Transverse colon (tissue), 4 donors: ENCODE measurements around the gene BAZ1A. TPM values are rescaled to one million over a fixed set of nuclear protein-coding genes. Genes with fewer than 3 reads are reported as not detected.

Experiments
- DNase-seq: peaks from one replicate; pipeline ENCODE4 v3.0.0-alpha.2; 2019
- H3K27ac ChIP-seq, 4 donors: fragments of 200-600 bp; sonication (generic); 2 replicates each; pipeline ENCODE4 v1.5.1; 2016 to 2018; ENCODE audit warnings: inconsistent platforms in 4 of 4
- H3K27me3 ChIP-seq: fragments of 200-600 bp; sonication (generic); 2 replicates; pipeline ENCODE4 v1.5.1; 2017; ENCODE audit warnings: inconsistent platforms
- H3K36me3 ChIP-seq, 4 donors: fragments of 200-600 bp; sonication (generic); 2 replicates each; pipeline ENCODE4 v1.5.1; 2017 to 2019; ENCODE audit warnings: inconsistent platforms in 4 of 4
- H3K4me1 ChIP-seq, 4 donors: fragments of 200-600 bp; sonication (generic); 2 replicates each; pipeline ENCODE4 v1.5.1; 2017 to 2020; ENCODE audit warnings: inconsistent platforms in 4 of 4
- H3K4me3 ChIP-seq, 4 donors: fragments of 200-600 bp; sonication (generic); 1 replicate in 1 of 4; 2 replicates in 3 of 4; pipeline versions ENCODE4 v1.5.1 to v1.6.1; 2017 to 2019; ENCODE audit warnings: inconsistent platforms in 4 of 4
- H3K9me3 ChIP-seq, 2 donors: fragments of 200-600 bp; sonication (generic); 2 replicates each; pipeline ENCODE4 v1.5.1; 2017 to 2019; ENCODE audit warnings: inconsistent platforms in 2 of 2
- CTCF ChIP-seq, 5 experiments: fragments of 200-600 bp in 3 of 5; fragments of 450-650 bp in 2 of 5; sonication (generic) in 3 of 5; IDR thresholded peaks; 1 replicate in 2 of 5; 2 replicates in 3 of 5; pipeline ENCODE4 v1.5.1; 2016 to 2017; ENCODE audit warnings: antibody characterized with exemption in 5 of 5, inconsistent platforms in 3 of 5, mild to moderate bottlenecking in 2 of 5, moderate library complexity in 1 of 5
- EP300 ChIP-seq: sonication (generic); formaldehyde crosslinking; IDR thresholded peaks from one replicate; pipeline ENCODE4 v1.6.1; 2017; ENCODE audit warnings: antibody characterized with exemption, low read depth
- POLR2A ChIP-seq: fragments of 450-650 bp; IDR thresholded peaks from one replicate; pipeline ENCODE4 v1.6.1; 2016; ENCODE audit warnings: antibody characterized with exemption, mild to moderate bottlenecking, moderate library complexity
- POLR2AphosphoS5 ChIP-seq, 3 donors: sonication (generic); formaldehyde crosslinking; IDR thresholded peaks; one replicate each; pipeline ENCODE4 v1.6.1; 2016; ENCODE audit warnings: antibody characterized with exemption in 3 of 3
- WGBS, 2 donors: methylation state at CpG; one replicate each; pipeline ENCODE4 v1.1.5; 2018; ENCODE audit warnings: low coverage in 1 of 2; 5-methylcytosine and 5-hydroxymethylcytosine counted together
- in situ Hi-C, 4 donors: fragments of 200-750 bp; cut with MboI; loops; one replicate each; pipeline versions ENCODE4 v1.15.0 to v1.15.1; 2017; ENCODE audit warnings: low sequenced_read_pairs in 3 of 4, low pct_ligation_motif_present in 1 of 4, low pct_unique_long_range_greater_than_20kb in 1 of 4
- intact Hi-C: fragments of 100-400 bp; cut with DNase I; formaldehyde crosslinking; loops from one replicate; pipeline ENCODE4 v1.15.1; 2023; ENCODE audit warnings: low total_unique reads
- total RNA-seq, 4 donors: library from RNA; depleted of rRNA; stranded (reverse); fragments of >200 nt; gene quantifications; one replicate each; pipeline ENCODE4 v1.1.0, GENCODE V29; 2016

BAZ1A gene
- total RNA-seq, 4 donors from 2014 or later = 25.8 to 48.1 (median 41.0) TPM

- WGBS, 2 donors = 14 to 57% methylated on average over 1 of the region's 1 CpG
These were observed 80.2 kb downstream of the BAZ1A start for GRCh38 chr14:34794941-34795340.

GRCh38 chr14:34794217-34794616, 80.9 kb downstream of the BAZ1A start:
- in situ Hi-C loops = no loop called here
- 72 to 100% methylated on average over 1 to 2 of the region's 2 CpGs for WGBS, 2 donors
- no peak for DNase-seq
- H3K27me3 ChIP-seq = no peaks in the 10 kb centered on the region
- no peak overlapping the region for H3K27ac ChIP-seq
- no peak overlapping the region for H3K4me3 ChIP-seq
- intact Hi-C loops = no loop called here
- H3K36me3 ChIP-seq = peaks cover 0 to 53% (median 4%) of the 10 kb centered on the region in 4 donors
- H3K4me1 ChIP-seq = no peaks in the 10 kb centered on the region
- no peak for TF ChIP-seq POLR2A
- TF ChIP-seq POLR2AphosphoS5 (IDR thresholded peaks at IDR 0.05) = no peak
- H3K9me3 ChIP-seq = no peaks in the 10 kb centered on the region

More at GRCh38 chr14:34794941-34795340, 80.2 kb downstream of the BAZ1A start:
- Histone ChIP-seq H3K9me3 (no peaks in the 10 kb centered on the region), H3K36me3 (peaks cover 0 to 61% (median 6%) of the 10 kb centered on the region in 4 donors), H3K4me3 (no peak overlapping the region), H3K4me1 (no peaks in the 10 kb centered on the region), H3K27me3 (no peaks in the 10 kb centered on the region), H3K27ac (no peak overlapping the region)
- TF ChIP-seq CTCF (IDR thresholded peaks at IDR 0.05) = no peak
- no peak for TF ChIP-seq POLR2AphosphoS5 (IDR thresholded peaks at IDR 0.05)
- no peak for TF ChIP-seq EP300
- no peak for TF ChIP-seq POLR2A
- intact Hi-C loops (no loop called here), in situ Hi-C loops (no loop called here)
- DNase-seq = no peak

GRCh38 chr14:34792598-34792997, 82.6 kb downstream of the BAZ1A start:
- H3K4me3 ChIP-seq = no peak overlapping the region
- in situ Hi-C loops (no loop called here), intact Hi-C loops (no loop called here)
- no peak for DNase-seq
- H3K36me3 ChIP-seq = peaks cover 0 to 40% (median 3%) of the 10 kb centered on the region in 4 donors
- H3K9me3 ChIP-seq = no peaks in the 10 kb centered on the region
- no peak overlapping the region for H3K27ac ChIP-seq
- H3K4me1 ChIP-seq = no peaks in the 10 kb centered on the region
- no peaks in the 10 kb centered on the region for H3K27me3 ChIP-seq
- TF ChIP-seq POLR2AphosphoS5 (IDR thresholded peaks at IDR 0.05) = no peak
- TF ChIP-seq CTCF (IDR thresholded peaks at IDR 0.05) = no peak
- no peak for TF ChIP-seq POLR2A
- TF ChIP-seq EP300 = no peak
- 91 to 92% methylated on average over 1 of the region's 1 CpG for WGBS, 2 donors

- Histone ChIP-seq H3K36me3 (peaks cover 0 to 34% (median 13%) of the 10 kb centered on the region in 4 donors), H3K4me3 (no peak overlapping the region), H3K27me3 (no peaks in the 10 kb centered on the region), H3K27ac (no peak overlapping the region), H3K9me3 (no peaks in the 10 kb centered on the region), H3K4me1 (no peaks in the 10 kb centered on the region)
- 75 to 92% methylated on average over 3 of the region's 3 CpGs for WGBS, 2 donors
- intact Hi-C loops = no loop called here
- DNase-seq = no peak
- in situ Hi-C loops = no loop called here
- TF ChIP-seq POLR2A (no peak), POLR2AphosphoS5 (IDR thresholded peaks at IDR 0.05) (no peak), CTCF (IDR thresholded peaks at IDR 0.05) (no peak), EP300 (no peak)
These were observed 89.7 kb downstream of the BAZ1A start for GRCh38 chr14:34785223-34786006.
